HepG2 (cell line): ENCODE results near the gene MRPL38. TPM values are rescaled to one million over a fixed set of nuclear protein-coding genes. Genes with fewer than 3 reads are reported as not detected.

Experiments used
- ATF4 ChIP-seq, 2 experiments: fragments of 450-650 bp in 1 of 2; sonication (generic) in 1 of 2; formaldehyde crosslinking; IDR thresholded peaks; 2 replicates each; pipeline versions ENCODE4 v1.5.0 to v1.8.0; 2020 to 2022; ENCODE audit warnings: mild to moderate bottlenecking in 1 of 2, missing genetic modification reagents in 1 of 2
- ELK4 ChIP-seq: sonication (generic); formaldehyde crosslinking; IDR thresholded peaks from 2 replicates; pipeline ENCODE4 v1.9.0; 2021; ENCODE audit warnings: missing genetic modification reagents, borderline replicate concordance
- HIVEP1 ChIP-seq: sonication (generic); formaldehyde crosslinking; IDR thresholded peaks from 2 replicates; pipeline ENCODE4 v1.4.0; 2020; ENCODE audit warnings: mild to moderate bottlenecking, missing genetic modification reagents
- MBD4 ChIP-seq: IDR thresholded peaks from 2 replicates; pipeline ENCODE4 v1.6.1; 2012; ENCODE audit warnings: low read length, inconsistent platforms, borderline replicate concordance
- PHF20 ChIP-seq: sonication (generic); formaldehyde crosslinking; IDR thresholded peaks from 2 replicates; pipeline ENCODE4 v1.5.0; 2020; ENCODE audit warnings: mild to moderate bottlenecking, missing genetic modification reagents
- PTBP1 ChIP-seq: fragments of 200-400 bp; formaldehyde crosslinking; IDR thresholded peaks from 2 replicates; pipeline ENCODE4 v1.6.1; 2018; ENCODE audit warnings: low read length, low read depth; ENCODE audit not compliant: poor library complexity, severe bottlenecking
- TBP ChIP-seq: sonication (generic); formaldehyde crosslinking; IDR thresholded peaks from 2 replicates; pipeline ENCODE4 v1.5.0; 2020; ENCODE audit warnings: missing genetic modification reagents
- TEF ChIP-seq: sonication (generic); formaldehyde crosslinking; IDR thresholded peaks from 2 replicates; pipeline ENCODE4 v1.5.0; 2020; ENCODE audit warnings: missing genetic modification reagents
- TOPORS ChIP-seq: sonication (generic); formaldehyde crosslinking; IDR thresholded peaks from 2 replicates; pipeline ENCODE4 v1.8.0; 2023; ENCODE audit warnings: mild to moderate bottlenecking, missing genetic modification reagents
- YEATS2 ChIP-seq: sonication (generic); formaldehyde crosslinking; IDR thresholded peaks from 2 replicates; pipeline ENCODE4 v1.4.0; 2020; ENCODE audit warnings: missing genetic modification reagents, borderline replicate concordance
- ZBTB42 ChIP-seq: sonication (generic); formaldehyde crosslinking; IDR thresholded peaks from 2 replicates; pipeline ENCODE4 v1.5.0; 2020; ENCODE audit warnings: mild to moderate bottlenecking, missing genetic modification reagents
- ZNF282 ChIP-seq: fragments of 450-650 bp; IDR thresholded peaks from 2 replicates; pipeline ENCODE4 v1.6.1; 2018; ENCODE audit not compliant: partially characterized antibody
- ZNF3 ChIP-seq: IDR thresholded peaks from 2 replicates; pipeline ENCODE4 v1.7.0; 2017; ENCODE audit warnings: inconsistent platforms
- ZNF383 ChIP-seq: sonication (generic); formaldehyde crosslinking; IDR thresholded peaks from 2 replicates; pipeline ENCODE4 v1.4.0; 2020; ENCODE audit warnings: missing genetic modification reagents, mild to moderate bottlenecking, borderline replicate concordance
- ZNF558 ChIP-seq: sonication (generic); formaldehyde crosslinking; IDR thresholded peaks from 2 replicates; pipeline ENCODE4 v1.9.0; 2022; ENCODE audit warnings: mild to moderate bottlenecking, missing genetic modification reagents, borderline replicate concordance
- ZNF615 ChIP-seq: sonication (generic); formaldehyde crosslinking; IDR thresholded peaks from 2 replicates; pipeline ENCODE4 v1.5.0; 2020; ENCODE audit warnings: mild to moderate bottlenecking, missing genetic modification reagents, borderline replicate concordance
- ZNF713 ChIP-seq: sonication (generic); formaldehyde crosslinking; IDR thresholded peaks from 2 replicates; pipeline ENCODE4 v1.4.0; 2020; ENCODE audit warnings: mild to moderate bottlenecking, missing genetic modification reagents
- ZNF768 ChIP-seq: sonication (generic); formaldehyde crosslinking; IDR thresholded peaks from 2 replicates; pipeline ENCODE4 v1.4.0; 2020; ENCODE audit warnings: missing genetic modification reagents
- ZSCAN9 ChIP-seq: IDR thresholded peaks from 2 replicates; pipeline ENCODE4 v1.6.1; 2016; ENCODE audit warnings: borderline replicate concordance
- polyA plus RNA-seq, 8 experiments: library from polyadenylated mRNA; depleted of rRNA in 3 of 8; stranded (reverse) in 7 of 8; unstranded in 1 of 8; fragments of >200 nt; fragmentation: Illumina TruSeq in 4 of 8; extraction: Trizol in 4 of 8; gene quantifications; 2 replicates each; pipeline versions ENCODE4 v1.2.1 to v1.2.3, GENCODE V29; 2011 to 2016; ENCODE audit warnings: low read depth in 4 of 8, missing spikeins in 1 of 8, mixed read lengths in 1 of 8; ENCODE audit not compliant: insufficient read depth in 1 of 8
- total RNA-seq, 5 experiments: library from RNA; depleted of rRNA; stranded (reverse); fragments of >200 nt; fragmentation: Illumina TruSeq; extraction: Trizol; gene quantifications; 2 replicates each; pipeline ENCODE4 v1.2.3, GENCODE V29; 2016; ENCODE audit warnings: low read depth in 1 of 5
- TF ChIP-seq, protein P1 (sequence below): sonication (generic); formaldehyde crosslinking; IDR thresholded peaks from 2 replicates; pipeline ENCODE4 v1.8.1; 2023; ENCODE audit warnings: missing genetic modification reagents, inconsistent platforms, borderline replicate concordance
- TF ChIP-seq, protein P2 (sequence below): sonication (generic); formaldehyde crosslinking; IDR thresholded peaks from 2 replicates; pipeline ENCODE4 v1.4.0; 2020; ENCODE audit warnings: mild to moderate bottlenecking, missing genetic modification reagents

The MRPL38 gene
- total and polyA plus RNA-seq, 2 of the 13 experiments (the other 11 are each of a cell fraction or from before 2014, with no cell fraction given) = 83.7 to 125 TPM

- peak; percentile 95 for TF ChIP-seq YEATS2
- 0 out of 2 replicates have a peak, but pooled peaks have one; percentile 33 for TF ChIP-seq ZBTB42
- peak; percentile 82 for TF ChIP-seq PHF20 (CRISPR knock-in tag)
- TF ChIP-seq ATF4 (CRISPR knock-in tag; IDR thresholded peaks at IDR 0.05) = peak in 1 of 2 experiments; percentile 68; a peak in 2 of 4 replicates
- TF ChIP-seq ZNF768 = no peak; the same call in none of the 2 replicates
- TF ChIP-seq ZNF615 (CRISPR knock-in tag) = peak; percentile 78; the same call in 1 of the 2 replicates
- TF ChIP-seq PTBP1 = peak; percentile 50
- 0 out of 2 replicates have a peak, but pooled peaks have one; percentile 23 for TF ChIP-seq TEF (CRISPR knock-in tag)
- no peak for TF ChIP-seq ZNF383
- TF ChIP-seq, protein P1, sequence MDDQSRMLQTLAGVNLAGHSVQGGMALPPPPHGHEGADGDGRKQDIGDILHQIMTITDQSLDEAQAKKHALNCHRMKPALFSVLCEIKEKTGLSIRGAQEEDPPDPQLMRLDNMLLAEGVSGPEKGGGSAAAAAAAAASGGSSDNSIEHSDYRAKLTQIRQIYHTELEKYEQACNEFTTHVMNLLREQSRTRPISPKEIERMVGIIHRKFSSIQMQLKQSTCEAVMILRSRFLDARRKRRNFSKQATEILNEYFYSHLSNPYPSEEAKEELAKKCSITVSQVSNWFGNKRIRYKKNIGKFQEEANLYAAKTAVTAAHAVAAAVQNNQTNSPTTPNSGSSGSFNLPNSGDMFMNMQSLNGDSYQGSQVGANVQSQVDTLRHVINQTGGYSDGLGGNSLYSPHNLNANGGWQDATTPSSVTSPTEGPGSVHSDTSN = 0 out of 2 replicates have a peak, but pooled peaks have one; percentile 16
- peak; percentile 95 for TF ChIP-seq ZSCAN9 (CRISPR knock-in tag)
- TF ChIP-seq TOPORS (CRISPR knock-in tag) = peak; percentile 92
- no peak; the same call in 1 of the 2 replicates for TF ChIP-seq ZNF3 (CRISPR knock-in tag)
- peak; percentile 93 for TF ChIP-seq HIVEP1 (CRISPR knock-in tag)
- no peak for TF ChIP-seq ZNF282
- TF ChIP-seq ZNF713 (CRISPR knock-in tag) = peak; percentile 86; the same call in 1 of the 2 replicates
- peak; percentile 74; the same call in 1 of the 2 replicates for TF ChIP-seq ZNF558 (CRISPR knock-in tag)
- peak; percentile 5; the same call in 1 of the 2 replicates for TF ChIP-seq ELK4
- TF ChIP-seq, protein P2, sequence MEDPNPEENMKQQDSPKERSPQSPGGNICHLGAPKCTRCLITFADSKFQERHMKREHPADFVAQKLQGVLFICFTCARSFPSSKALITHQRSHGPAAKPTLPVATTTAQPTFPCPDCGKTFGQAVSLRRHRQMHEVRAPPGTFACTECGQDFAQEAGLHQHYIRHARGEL (CRISPR knock-in tag) = peak; percentile 82; the same call in 1 of the 2 replicates
- no peak for TF ChIP-seq MBD4
- 0 out of 2 replicates have a peak, but pooled peaks have one; percentile 48 for TF ChIP-seq TBP (CRISPR knock-in tag)
Observed at GRCh38 chr17:75904749-75905521, at the start of gene MRPL38 (continued).
